Measurements from ENCODE around the gene PLGRKT.
"Not testable (repeated sequence)": the region's sequence is repeated elsewhere in the genome, so short reads cannot be mapped to it uniquely, and the experiment has no call there.

PLGRKT gene

DNA sequence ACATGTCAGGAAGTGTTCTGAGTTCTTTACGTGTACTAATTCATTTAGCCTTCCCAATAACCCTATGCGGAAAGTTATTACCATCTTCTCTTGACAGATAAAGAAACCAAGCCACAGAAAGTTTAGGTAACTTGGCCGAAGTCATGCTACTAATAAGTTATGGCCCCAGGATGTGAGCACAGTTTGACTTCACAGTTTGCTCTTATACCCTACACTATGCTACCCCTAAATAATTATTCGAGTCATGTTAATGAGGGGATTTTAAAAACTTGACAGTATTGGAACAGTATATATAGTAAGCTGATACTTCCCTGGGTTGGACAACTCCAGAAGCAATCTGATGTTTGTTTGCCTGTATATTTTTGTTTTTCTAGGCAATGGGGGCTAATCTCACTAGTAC is 43.2 kb upstream of the PLGRKT start:
- in situ Hi-C loops (cut with HindIII; ENCODE audit: low sequenced_read_pairs), result no loop called here
- no peak for DNase-seq (ENCODE audit: low read depth, low spot score)
- H3K4me3 ChIP-seq (ENCODE audit: low read depth, low read length), result no peak overlapping the region
- TF ChIP-seq, protein P1, sequence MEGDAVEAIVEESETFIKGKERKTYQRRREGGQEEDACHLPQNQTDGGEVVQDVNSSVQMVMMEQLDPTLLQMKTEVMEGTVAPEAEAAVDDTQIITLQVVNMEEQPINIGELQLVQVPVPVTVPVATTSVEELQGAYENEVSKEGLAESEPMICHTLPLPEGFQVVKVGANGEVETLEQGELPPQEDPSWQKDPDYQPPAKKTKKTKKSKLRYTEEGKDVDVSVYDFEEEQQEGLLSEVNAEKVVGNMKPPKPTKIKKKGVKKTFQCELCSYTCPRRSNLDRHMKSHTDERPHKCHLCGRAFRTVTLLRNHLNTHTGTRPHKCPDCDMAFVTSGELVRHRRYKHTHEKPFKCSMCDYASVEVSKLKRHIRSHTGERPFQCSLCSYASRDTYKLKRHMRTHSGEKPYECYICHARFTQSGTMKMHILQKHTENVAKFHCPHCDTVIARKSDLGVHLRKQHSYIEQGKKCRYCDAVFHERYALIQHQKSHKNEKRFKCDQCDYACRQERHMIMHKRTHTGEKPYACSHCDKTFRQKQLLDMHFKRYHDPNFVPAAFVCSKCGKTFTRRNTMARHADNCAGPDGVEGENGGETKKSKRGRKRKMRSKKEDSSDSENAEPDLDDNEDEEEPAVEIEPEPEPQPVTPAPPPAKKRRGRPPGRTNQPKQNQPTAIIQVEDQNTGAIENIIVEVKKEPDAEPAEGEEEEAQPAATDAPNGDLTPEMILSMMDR (IDR thresholded peaks at IDR 0.05; ENCODE audit: low read depth, low read length), result no peak

DNA sequence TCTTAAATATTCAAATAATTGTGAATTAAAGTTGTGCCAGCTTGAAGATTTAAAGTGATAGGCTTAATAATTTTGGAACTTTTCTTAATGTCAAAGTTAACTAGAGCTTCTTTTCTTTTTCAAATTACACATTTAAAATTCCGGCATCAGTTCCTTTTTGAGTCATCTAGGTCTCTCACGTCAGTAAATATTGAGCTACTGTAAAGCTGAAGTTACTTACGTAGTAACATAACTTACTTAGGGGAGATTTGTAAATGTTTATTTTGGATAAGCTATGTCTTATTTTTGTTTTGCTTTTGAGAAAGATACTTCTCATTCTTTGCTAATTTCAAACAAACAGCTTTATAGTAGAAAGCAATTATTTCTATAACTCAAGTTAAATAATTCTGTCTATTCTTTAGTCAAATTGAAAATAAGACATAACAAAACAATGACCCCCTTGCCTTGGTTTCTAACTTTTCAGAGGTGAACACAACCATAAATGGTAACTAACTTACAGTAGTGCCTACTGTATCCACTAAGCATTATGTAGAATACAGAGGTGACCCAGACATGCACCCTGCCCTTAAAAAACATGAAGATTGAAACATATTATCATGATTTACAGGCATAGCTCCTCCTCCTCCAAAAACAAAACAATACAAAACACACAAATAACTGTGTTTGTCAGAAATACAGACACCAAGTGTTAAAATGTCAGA is 42.4 kb upstream of the PLGRKT start:
- TF ChIP-seq, protein P1 (IDR thresholded peaks at IDR 0.05; ENCODE audit: low read depth, low read length), result no peak
- DNase-seq (ENCODE audit: low read depth, low spot score), result no peak
- H3K4me3 ChIP-seq (ENCODE audit: low read depth, low read length), result no peak overlapping the region
- in situ Hi-C loops (cut with HindIII; ENCODE audit: low sequenced_read_pairs), result no loop called here

DNA sequence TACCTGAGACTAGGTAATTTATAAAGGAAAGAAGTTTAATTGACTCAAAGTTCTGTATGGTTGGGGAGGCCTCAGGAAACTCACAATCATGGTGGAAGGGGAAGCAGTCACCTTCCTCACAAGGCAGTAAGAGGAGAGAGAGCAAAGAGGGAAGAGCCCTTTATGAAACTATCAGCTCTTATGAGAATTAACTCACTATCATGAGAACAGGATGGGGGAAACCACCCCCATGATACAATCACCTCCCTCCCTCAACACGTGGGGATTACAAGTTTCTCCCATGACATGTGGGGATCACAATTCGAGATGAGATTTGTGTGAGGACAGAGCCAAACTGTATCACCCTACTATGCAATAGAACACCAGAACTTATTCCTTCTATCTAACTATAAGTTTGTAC is 40.5 kb upstream of the PLGRKT start:
- in situ Hi-C loops (cut with HindIII; ENCODE audit: low sequenced_read_pairs), result no loop called here
- DNase-seq (ENCODE audit: low read depth, low spot score), result no peak

DNA sequence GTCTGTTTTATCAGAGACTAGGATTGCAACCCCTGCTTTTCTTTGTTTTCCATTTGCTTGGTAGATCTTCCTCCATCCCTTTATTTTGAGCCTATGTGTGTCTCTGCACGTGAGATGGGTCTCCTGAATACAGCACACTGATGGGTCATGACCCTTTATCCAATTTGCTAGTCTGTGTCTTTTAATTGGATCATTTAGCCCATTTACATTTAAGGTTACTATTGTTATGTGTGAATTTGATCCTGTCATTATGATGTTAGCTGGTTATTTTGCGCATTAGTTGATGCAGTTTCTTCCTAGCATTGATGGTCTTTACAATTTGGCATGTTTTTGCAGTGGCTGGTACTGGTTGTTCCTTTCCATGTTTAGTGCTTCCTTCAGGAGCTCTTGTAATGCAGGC is 37.9 kb upstream of the PLGRKT start:
- in situ Hi-C loops (cut with HindIII; ENCODE audit: low sequenced_read_pairs); H3K4me3 ChIP-seq (ENCODE audit: low read depth, low read length); DNase-seq (ENCODE audit: low read depth, low spot score): not testable (repeated sequence)

More for the DNA sequence above, 40.5 kb upstream of the PLGRKT start:
- H3K4me3 ChIP-seq (ENCODE audit: low read depth, low read length), result no peak overlapping the region
- TF ChIP-seq, protein P1 (IDR thresholded peaks at IDR 0.05; ENCODE audit: low read depth, low read length), result no peak

DNA sequence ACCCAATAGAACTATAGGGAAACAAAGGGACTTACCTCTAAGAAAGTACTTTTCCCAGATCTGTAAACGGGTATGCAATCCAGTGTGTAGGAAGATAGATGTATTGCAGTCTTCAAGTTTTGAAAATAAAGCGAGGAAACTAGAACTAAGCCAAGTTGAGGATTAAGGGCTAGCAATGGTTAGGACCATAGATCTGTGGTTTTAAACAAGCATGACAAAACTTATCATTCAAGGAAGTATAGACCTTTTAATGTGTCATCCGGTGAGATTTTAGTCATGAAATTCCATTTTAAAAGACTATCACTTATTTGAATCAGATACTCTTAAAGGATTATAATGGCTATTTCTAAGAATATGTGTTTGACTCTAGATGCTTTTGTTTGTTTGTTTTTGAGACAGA is 33.1 kb upstream of the PLGRKT start:
- in situ Hi-C loops (cut with HindIII; ENCODE audit: low sequenced_read_pairs), result no loop called here

DNA sequence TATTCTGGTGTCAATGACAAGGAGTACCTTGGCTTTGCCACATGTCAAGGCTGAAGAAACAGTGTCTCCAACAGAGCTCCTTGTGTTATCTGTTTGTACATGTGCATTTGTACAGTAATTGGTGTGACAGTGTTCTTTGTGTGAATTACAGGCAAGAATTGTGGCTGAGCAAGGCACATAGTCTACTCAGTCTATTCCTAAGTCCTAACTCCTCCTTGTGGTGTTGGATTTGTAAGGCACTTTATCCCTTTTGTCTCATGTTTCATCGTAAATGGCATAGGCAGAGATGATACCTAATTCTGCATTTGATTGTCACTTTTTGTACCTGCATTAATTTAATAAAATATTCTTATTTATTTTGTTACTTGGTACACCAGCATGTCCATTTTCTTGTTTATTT is 32.4 kb upstream of the PLGRKT start:
- no peak for DNase-seq (ENCODE audit: low read depth, low spot score)
- H3K4me3 ChIP-seq (ENCODE audit: low read depth, low read length), result no peak overlapping the region
- in situ Hi-C loops (cut with HindIII; ENCODE audit: low sequenced_read_pairs), result no loop called here
- TF ChIP-seq, protein P1 (IDR thresholded peaks at IDR 0.05; ENCODE audit: low read depth, low read length), result no peak

More for the DNA sequence above, 33.1 kb upstream of the PLGRKT start:
- TF ChIP-seq, protein P1 (IDR thresholded peaks at IDR 0.05; ENCODE audit: low read depth, low read length), result no peak
- no peak for DNase-seq (ENCODE audit: low read depth, low spot score)
- H3K4me3 ChIP-seq (ENCODE audit: low read depth, low read length), result no peak overlapping the region

DNA sequence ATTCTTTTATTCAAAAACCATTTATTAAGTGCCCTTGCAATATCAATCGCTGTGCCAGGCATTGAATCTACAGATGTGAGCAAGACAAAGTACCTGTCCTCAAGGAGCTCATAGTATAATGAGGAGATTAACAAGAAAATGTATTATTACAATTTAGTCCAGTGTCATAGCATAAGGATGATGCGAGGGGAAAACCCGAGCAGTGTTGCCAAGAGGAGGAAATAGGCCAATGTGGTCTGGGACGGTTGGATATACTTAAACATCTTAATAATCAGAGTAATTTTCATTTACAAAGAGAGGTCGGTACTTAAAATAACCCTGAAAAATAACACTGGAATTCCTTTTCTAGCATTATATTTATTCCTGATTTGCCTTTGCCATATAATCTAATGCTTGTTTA is 31.1 kb upstream of the PLGRKT start:
- DNase-seq (ENCODE audit: low read depth, low spot score), result no peak
- no peak overlapping the region for H3K4me3 ChIP-seq (ENCODE audit: low read depth, low read length)
- TF ChIP-seq, protein P1 (IDR thresholded peaks at IDR 0.05; ENCODE audit: low read depth, low read length), result no peak
- in situ Hi-C loops (cut with HindIII; ENCODE audit: low sequenced_read_pairs), result no loop called here

Data from astrocyte of the spinal cord (primary cell).